ENCODE data around the gene GSPT1.
"Not testable (repeated sequence)": the region's sequence is repeated elsewhere in the genome, so short reads cannot be mapped to it uniquely, and the experiment has no call there.

The GSPT1 gene

GRCh38 chr16:11857161-11857560 is 58.6 kb downstream of the GSPT1 start:
- DNase-seq (ENCODE audit: low read depth): no peak

- DNase-seq (ENCODE audit: low read depth): peak; percentile 20
Measured at GRCh38 chr16:11852092-11852809, 63.5 kb downstream of the GSPT1 start.

GRCh38 chr16:11851294-11852091 is 64.3 kb downstream of the GSPT1 start, which contains the start of gene RSL1D1:
RSL1D1 (minus strand) TSS chr16:11851542; CDS start chr16:11851512, 30 bp downstream.
- peak; percentile 88 for DNase-seq (ENCODE audit: low read depth)

DNA sequence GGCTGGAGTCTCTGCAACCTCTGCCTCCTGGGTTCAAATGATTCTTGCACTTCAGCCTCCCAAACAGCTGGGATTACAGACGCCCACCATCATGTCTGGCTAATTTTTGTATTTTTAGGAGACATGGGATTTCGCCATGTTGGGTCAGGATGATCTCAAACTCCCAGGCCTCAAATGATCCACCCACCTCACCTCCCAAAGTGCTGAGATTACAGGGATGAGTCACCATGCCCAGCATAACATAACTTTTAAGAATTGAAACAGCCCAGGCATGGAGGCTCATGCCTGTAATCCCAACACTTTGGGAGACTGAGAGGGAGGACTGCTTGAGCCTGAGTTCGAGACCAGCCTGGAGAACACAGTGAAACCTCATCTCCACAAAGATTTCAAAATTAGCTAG is 66.9 kb downstream of the GSPT1 start:
- no peak for DNase-seq (ENCODE audit: low read depth)

DNA sequence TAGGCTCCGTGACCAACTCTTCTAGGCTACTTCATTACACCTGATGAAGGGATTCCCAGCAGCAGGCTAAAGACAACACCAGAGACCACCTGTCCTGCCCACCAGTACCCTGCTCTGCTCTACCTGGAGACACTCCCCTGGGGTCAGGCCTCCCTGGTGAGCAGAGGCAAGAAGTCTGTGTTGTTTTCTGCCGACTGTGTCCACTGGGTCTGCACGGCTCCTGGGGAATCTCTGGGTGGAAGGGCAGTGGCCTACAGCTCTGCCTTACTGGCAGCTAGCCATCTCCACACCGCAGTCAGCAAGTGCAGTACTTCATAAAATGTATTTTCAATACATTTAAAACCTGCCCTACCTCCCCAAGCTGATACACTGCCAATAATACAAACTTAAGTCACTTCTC is 71.3 kb downstream of the GSPT1 start:
- DNase-seq (ENCODE audit: low read depth): no peak

- no peak for DNase-seq (ENCODE audit: low read depth)
Measured at GRCh38 chr16:11843861-11844260, 71.9 kb downstream of the GSPT1 start.

DNA sequence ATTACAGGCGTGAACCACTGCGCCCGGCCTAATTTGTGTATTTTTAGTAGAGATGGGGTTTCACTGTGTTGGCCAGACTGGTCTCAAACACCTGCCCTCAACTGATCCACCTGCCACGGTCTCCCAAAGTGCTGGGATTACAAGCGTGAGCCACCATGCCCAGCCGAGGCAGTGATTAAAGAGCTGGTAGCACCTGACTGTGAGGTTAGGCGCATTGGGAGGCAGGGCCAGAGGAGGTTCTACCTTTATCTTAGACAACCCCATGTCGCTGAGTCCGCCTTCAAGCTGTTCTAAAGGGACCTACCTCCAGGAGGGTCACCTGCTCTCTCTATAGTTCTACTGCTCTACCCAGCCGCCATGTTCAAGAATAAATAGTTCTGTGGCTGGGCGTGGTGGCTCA is 72.5 kb downstream of the GSPT1 start:
- DNase-seq (ENCODE audit: low read depth): no peak

- no peak for DNase-seq (ENCODE audit: low read depth)
Measured at GRCh38 chr16:11841026-11841425, 74.7 kb downstream of the GSPT1 start.

GRCh38 chr16:11836650-11837244 is 79.0 kb downstream of the GSPT1 start:
- no peak for DNase-seq (ENCODE audit: low read depth)

DNA sequence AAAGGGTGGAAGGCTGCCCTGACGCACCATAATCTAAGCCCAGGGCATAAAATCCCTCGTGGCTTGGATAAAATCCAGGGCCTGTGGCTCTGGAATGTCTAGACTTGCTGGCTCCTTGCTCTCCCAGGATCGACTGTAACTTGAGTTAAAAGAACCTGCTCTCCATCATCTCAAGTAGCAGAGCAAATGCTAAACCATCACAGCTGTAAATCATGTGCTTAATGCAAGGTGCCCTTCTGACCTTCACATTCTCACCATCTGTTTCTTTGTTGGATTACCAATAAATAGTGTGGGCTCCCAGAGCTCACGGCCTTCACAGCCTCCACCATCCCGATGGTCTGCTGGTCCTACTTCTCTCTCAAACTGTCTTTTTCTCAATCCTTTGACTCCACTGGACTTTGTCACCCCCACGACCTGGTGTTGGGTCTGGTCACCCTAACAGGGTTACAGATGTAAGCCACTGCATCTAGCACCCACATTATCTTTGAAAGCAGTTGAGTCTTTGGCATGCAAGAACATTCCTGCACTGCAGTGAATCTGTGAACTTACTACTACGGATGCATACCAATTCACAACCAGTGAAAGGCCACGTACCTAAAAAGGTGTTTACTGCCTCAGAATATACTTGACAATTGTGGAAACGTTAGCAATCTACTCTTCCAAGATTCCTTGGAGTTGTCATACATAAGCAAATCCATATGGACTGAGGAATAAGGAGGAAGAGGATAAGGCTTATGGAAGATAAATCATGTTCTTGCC is 79.7 kb downstream of the GSPT1 start:
- no peak for DNase-seq (ENCODE audit: low read depth)

DNA sequence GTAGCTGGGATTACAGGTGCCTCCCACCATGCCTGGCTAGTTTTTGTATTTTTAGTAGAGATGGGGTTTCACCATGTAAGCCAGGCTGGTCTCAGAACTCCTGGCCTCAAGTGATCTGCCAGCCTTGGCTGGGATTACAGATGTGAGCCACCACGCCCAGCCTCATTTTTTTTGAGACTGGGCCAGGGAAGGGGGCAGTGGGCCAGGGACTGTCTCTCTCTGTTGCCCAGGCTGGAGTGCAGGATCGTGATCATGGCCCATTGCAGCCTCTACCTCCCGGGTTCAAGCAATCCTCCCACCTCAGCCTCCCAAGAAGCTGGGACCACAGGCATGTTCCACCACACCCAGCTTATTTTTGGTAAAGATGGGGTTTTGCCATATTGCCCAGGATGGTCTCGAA is 80.4 kb downstream of the GSPT1 start:
- DNase-seq (ENCODE audit: low read depth): no peak

DNA sequence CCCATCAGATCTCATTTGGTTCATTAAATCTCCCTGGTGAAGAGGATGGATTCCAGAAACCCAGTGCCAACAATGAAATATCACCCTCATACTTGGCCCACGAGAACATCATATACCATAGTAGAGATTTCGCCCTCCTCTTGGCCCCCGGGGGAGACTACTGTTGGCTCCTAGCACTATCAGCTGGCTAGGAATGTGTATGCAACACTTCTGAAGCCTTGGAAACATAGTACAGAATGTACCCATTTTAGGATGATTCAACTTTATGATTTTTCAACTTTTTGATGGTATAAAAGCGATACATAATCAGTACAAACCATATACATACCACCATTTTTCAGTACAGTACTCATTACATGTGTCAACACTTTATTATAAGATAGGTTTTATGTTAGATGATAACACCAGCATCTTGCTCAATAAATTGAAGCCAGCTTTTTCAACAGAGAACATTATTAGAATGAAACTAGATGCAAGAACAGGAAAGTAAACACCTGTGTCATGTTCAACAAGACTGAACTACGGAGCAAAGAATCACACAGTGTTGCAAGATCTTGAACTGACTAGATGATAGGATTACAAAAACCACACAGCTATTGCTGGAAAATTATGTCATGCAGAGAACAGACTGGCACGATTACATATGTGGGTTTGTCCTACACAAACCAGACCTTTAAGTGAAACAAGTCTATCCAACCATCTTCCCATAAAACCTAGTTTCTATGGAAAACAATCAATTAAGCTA is 81.6 kb downstream of the GSPT1 start:
- DNase-seq (ENCODE audit: low read depth): no peak

- no peak for DNase-seq (ENCODE audit: low read depth)
Measured at GRCh38 chr16:11828696-11829095, 87.1 kb downstream of the GSPT1 start.

DNA sequence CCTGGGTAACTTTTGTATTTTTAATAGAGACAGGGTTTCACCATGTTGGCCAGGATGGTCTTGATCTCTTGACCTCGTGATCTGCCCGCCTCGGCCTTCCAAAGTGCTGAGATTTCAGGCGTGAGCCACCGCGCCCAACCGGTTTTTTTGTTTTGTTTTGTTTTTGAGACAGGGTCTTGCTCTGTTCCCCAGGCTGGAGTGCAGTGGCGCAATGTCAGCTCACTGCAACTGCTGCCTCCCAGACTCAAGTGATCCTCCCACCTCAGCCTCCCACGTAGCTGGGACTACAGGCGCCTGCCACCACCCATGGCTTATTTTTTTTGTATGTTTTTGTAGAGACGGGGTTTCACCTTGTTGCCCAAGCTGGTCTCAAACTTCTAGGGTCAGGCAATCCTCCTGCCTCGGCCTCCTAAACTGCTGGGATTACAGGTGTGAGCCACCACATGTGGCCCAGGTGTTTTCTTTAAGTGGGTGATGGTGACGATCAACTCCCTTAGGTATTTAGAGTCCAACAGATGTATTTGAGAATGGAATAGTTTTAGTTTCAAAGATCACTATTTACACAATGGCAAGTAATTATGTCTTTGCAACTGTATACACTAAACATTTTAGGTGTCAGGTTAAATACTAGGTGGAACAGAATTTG is 90.1 kb downstream of the GSPT1 start:
- not testable (repeated sequence) for DNase-seq (ENCODE audit: low read depth)

DNA sequence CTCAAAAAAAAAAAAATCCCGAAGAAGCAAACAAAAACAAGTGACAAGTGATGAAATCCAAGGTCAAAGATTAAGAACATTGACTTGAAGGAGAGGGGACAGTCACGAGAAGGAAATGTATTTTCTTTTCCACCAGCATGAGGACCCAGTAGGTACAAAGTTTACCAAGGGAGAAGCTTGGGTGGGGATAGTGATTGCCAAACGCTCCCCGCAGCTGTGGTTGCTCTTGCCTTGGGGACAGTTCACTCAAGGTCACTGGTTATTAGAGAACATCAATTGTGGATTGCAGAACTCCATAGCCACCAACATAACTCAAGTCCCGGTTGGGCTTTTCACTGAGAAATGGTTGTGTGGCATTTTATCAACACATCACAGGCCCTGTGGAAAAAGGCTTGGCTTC is 91.4 kb downstream of the GSPT1 start:
- no peak for DNase-seq (ENCODE audit: low read depth)

DNA sequence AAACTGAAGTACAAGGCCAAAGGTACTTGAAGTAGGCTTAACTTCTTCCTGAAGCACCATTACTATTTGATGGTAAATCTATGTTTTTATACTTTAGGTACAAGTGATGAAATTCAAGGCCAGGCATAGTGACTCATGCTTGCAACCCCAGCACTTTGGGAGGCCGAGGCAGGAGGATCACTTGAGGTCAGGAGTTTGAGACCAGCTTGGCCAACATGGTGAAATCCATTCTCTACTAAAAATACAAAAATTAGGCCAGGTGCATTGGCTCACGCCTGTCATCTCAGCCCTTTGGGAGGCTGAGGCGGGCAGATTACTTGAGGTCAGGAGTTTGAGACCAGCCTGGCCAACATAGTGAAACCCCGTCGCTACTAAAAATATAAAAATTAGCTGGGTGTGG is 92.1 kb downstream of the GSPT1 start:
- not testable (repeated sequence) for DNase-seq (ENCODE audit: low read depth)

DNA sequence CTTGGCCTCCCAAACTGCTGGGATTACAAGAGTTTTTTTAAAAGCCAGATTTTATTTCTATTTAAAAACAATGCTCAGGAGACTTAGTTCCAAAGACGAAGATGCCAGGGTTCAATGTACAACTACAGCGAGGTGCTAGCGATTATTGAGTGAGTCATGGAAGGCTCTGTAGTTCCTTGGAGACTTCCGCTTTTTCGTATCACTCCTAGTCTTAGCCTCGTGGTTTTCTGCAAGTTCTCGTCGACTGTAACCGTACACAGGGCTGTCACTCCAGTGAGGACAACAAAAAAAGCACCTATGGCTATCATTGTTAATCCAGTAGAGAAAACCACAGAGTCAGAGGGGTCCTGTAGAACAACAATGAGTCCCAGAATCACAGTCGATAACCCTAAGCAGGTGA is 96.0 kb downstream of the GSPT1 start:
- DNase-seq (ENCODE audit: low read depth): no peak

DNA sequence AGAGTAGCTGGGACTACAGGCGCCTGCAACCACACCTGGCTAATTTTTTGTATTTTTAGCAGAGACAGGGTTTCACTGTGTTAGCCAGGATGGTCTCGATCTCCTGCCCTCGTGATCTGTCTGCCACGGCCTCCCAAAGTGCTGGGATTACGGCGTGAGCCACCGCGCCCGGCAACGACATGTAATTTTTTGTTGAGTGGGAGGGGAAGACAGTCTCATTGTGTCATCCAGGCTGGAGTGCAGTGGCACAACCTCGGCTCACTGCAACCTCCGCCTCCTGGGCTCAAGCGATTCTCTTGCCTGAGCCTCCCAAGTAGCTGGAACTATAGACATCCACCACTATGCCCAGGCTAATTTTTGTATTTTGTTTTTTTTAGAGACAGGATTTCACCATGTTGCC is 96.8 kb downstream of the GSPT1 start:
- not testable (repeated sequence) for DNase-seq (ENCODE audit: low read depth)

Data from CMK (cell line).